Activated gamma-delta T cell (primary cell): ENCODE data around the gene LONRF3.

Experiments used
- DNase-seq: peaks from one replicate; lab custom pipeline; 2025; lab: John Stamatoyannopoulos, UW

Gene LONRF3

GRCh38 chrX:119036107-119037029 is 62.0 kb downstream of the LONRF3 start:
- no peak for DNase-seq

GRCh38 chrX:119040432-119040831 is 66.0 kb downstream of the LONRF3 start:
- DNase-seq: no peak

- no peak for DNase-seq
These were observed 66.8 kb downstream of the LONRF3 start for GRCh38 chrX:119041175-119041574.

GRCh38 chrX:119042040-119042439 is 67.6 kb downstream of the LONRF3 start:
- DNase-seq: no peak

GRCh38 chrX:119042996-119043395 is 68.6 kb downstream of the LONRF3 start:
- DNase-seq: no peak

GRCh38 chrX:119045884-119046283 is 71.5 kb downstream of the LONRF3 start:
- DNase-seq: no peak

GRCh38 chrX:119055687-119056086 is 81.3 kb downstream of the LONRF3 start:
- no peak for DNase-seq

GRCh38 chrX:119062750-119063374 is 88.4 kb downstream of the LONRF3 start:
- DNase-seq: no peak

GRCh38 chrX:119063428-119063827 is 89.0 kb downstream of the LONRF3 start:
- DNase-seq: no peak

GRCh38 chrX:119067023-119067739 is 92.8 kb downstream of the LONRF3 start:
- DNase-seq: no peak
